MM.1S (cell line): ENCODE results near the gene SLC12A7.

Experiments used
- DNase-seq: peaks from one replicate; pipeline ENCODE4 v3.0.0-alpha.2; 2015
- H2AFZ ChIP-seq: fragments of 300-600 bp; sonication (generic); 2 replicates; pipeline ENCODE4 v1.6.0; 2016; ENCODE audit warnings: antibody characterized with exemption, low read length
- H3F3A ChIP-seq: fragments of 300-600 bp; sonication (generic); 2 replicates; pipeline ENCODE4 v1.6.1; 2016; ENCODE audit warnings: mild to moderate bottlenecking, antibody characterized with exemption, low read length, moderate library complexity, mixed read lengths; ENCODE audit not compliant: insufficient read depth
- H3K27ac ChIP-seq: fragments of 300-600 bp; sonication (generic); 2 replicates; pipeline ENCODE4 v1.5.1; 2016; ENCODE audit warnings: mild to moderate bottlenecking, low read length
- H3K27me3 ChIP-seq: fragments of 300-600 bp; sonication (generic); replicated peaks from 2 replicates; pipeline ENCODE4 v1.6.0; 2016; ENCODE audit warnings: low read length; ENCODE audit not compliant: insufficient read depth
- H3K36me3 ChIP-seq: fragments of 300-600 bp; sonication (generic); replicated peaks from 2 replicates; pipeline ENCODE4 v1.6.1; 2016; ENCODE audit warnings: mild to moderate bottlenecking, low read length, mixed read lengths; ENCODE audit not compliant: insufficient read depth
- H3K4me1 ChIP-seq: fragments of 300-600 bp; sonication (generic); 2 replicates; pipeline ENCODE4 v1.6.1; 2016; ENCODE audit warnings: low read length, mixed read lengths
- H3K4me2 ChIP-seq: fragments of 300-600 bp; sonication (generic); 2 replicates; pipeline ENCODE4 v1.6.0; 2016; ENCODE audit warnings: low read depth, low read length
- H3K4me3 ChIP-seq: fragments of 300-600 bp; sonication (generic); 2 replicates; pipeline ENCODE4 v1.5.1; 2016; ENCODE audit warnings: low read length, mixed read lengths
- H3K79me2 ChIP-seq: fragments of 300-600 bp; sonication (generic); 2 replicates; pipeline ENCODE4 v1.6.1; 2016; ENCODE audit warnings: mixed run types, low read length, mixed read lengths
- H3K9ac ChIP-seq: fragments of 300-600 bp; sonication (generic); 2 replicates; pipeline ENCODE4 v1.6.1; 2016; ENCODE audit warnings: low read length, mixed read lengths
- H3K9me2 ChIP-seq: fragments of 300-600 bp; sonication (generic); replicated peaks from 2 replicates; pipeline ENCODE4 v1.6.1; 2016; ENCODE audit warnings: mild to moderate bottlenecking, low read length, mixed read lengths; ENCODE audit not compliant: insufficient read depth
- H3K9me3 ChIP-seq: fragments of 300-600 bp; sonication (generic); replicated peaks from 2 replicates; pipeline ENCODE4 v1.6.1; 2016; ENCODE audit warnings: mild to moderate bottlenecking, low read length, mixed read lengths; ENCODE audit not compliant: insufficient read depth
- H4K20me1 ChIP-seq: fragments of 300-600 bp; sonication (generic); 2 replicates; pipeline ENCODE4 v1.6.1; 2016; ENCODE audit warnings: mild to moderate bottlenecking, low read length, moderate library complexity, mixed read lengths; ENCODE audit not compliant: insufficient read depth
- CTCF ChIP-seq: fragments of 300-600 bp; sonication (generic); IDR thresholded peaks from 2 replicates; pipeline ENCODE4 v1.5.1; 2016; ENCODE audit warnings: antibody characterized with exemption, low read length, mixed read lengths
- EZH2 ChIP-seq: fragments of 300-600 bp; sonication (generic); optimal IDR thresholded peaks from 2 replicates; pipeline ENCODE3; 2017; ENCODE audit warnings: low read depth, mild to moderate bottlenecking, antibody characterized with exemption, low read length, mixed read lengths
- EZH2phosphoT487 ChIP-seq: fragments of 300-600 bp; sonication (generic); IDR thresholded peaks from 2 replicates; pipeline ENCODE4 v1.6.1; 2018; ENCODE audit warnings: antibody characterized with exemption, low read length

Gene SLC12A7

GRCh38 chr5:1065143-1065750 lies 46.6 kb downstream of the SLC12A7 start:
- no peaks in the 10 kb centered on the region for H4K20me1 ChIP-seq

GRCh38 chr5:1064383-1065142 lies 47.3 kb downstream of the SLC12A7 start:
- no peak for TF ChIP-seq CTCF
- TF ChIP-seq EZH2phosphoT487 = no peak
- TF ChIP-seq EZH2 = no peak
- Histone ChIP-seq H3K4me2 (no peak overlapping the region), H3K9ac (no peak overlapping the region), H3K9me3 (no peaks in the 10 kb centered on the region), H3K9me2 (no peaks in the 10 kb centered on the region), H3K36me3 (no peaks in the 10 kb centered on the region), H3K27me3 (no peaks in the 10 kb centered on the region), H3F3A (no peaks in the 10 kb centered on the region), H2AFZ (no peak overlapping the region), H3K27ac (no peak overlapping the region), H3K4me3 (no peak overlapping the region), H4K20me1 (no peaks in the 10 kb centered on the region), H3K79me2 (no peaks in the 10 kb centered on the region), H3K4me1 (no peaks in the 10 kb centered on the region)
- DNase-seq = no peak

More at GRCh38 chr5:1065143-1065750, 46.6 kb downstream of the SLC12A7 start:
- Histone ChIP-seq H2AFZ (no peak overlapping the region), H3K27me3 (no peaks in the 10 kb centered on the region), H3K9ac (no peak overlapping the region), H3K9me2 (no peaks in the 10 kb centered on the region), H3K9me3 (no peaks in the 10 kb centered on the region), H3K4me3 (no peak overlapping the region), H3K4me2 (no peak overlapping the region), H3K4me1 (no peaks in the 10 kb centered on the region), H3F3A (no peaks in the 10 kb centered on the region), H3K79me2 (no peaks in the 10 kb centered on the region), H3K27ac (no peak overlapping the region), H3K36me3 (no peaks in the 10 kb centered on the region)
- no peak for DNase-seq
- TF ChIP-seq EZH2 (no peak), EZH2phosphoT487 (no peak), CTCF (no peak)

- Histone ChIP-seq H2AFZ (no peak overlapping the region), H3K36me3 (no peaks in the 10 kb centered on the region), H3K27me3 (no peaks in the 10 kb centered on the region), H3K4me1 (no peaks in the 10 kb centered on the region), H3F3A (no peaks in the 10 kb centered on the region), H3K4me3 (no peak overlapping the region), H3K27ac (no peak overlapping the region), H3K79me2 (no peaks in the 10 kb centered on the region), H3K9ac (no peak overlapping the region), H3K9me3 (no peaks in the 10 kb centered on the region), H3K4me2 (no peak overlapping the region), H4K20me1 (no peaks in the 10 kb centered on the region), H3K9me2 (no peaks in the 10 kb centered on the region)
- DNase-seq = no peak
- TF ChIP-seq EZH2phosphoT487 (no peak), CTCF (no peak), EZH2 (no peak)
Measured at GRCh38 chr5:1063661-1064382, 48.0 kb downstream of the SLC12A7 start.
